Neural progenitor cell (in vitro differentiated cells): ENCODE measurements around the gene ZNF653. TPM values are rescaled to one million over a fixed set of nuclear protein-coding genes. Genes with fewer than 3 reads are reported as not detected.

Experiments used
- DNase-seq: peaks from one replicate; pipeline ENCODE4 v3.0.0-alpha.2; 2016; ENCODE audit warnings: low spot score
- H2AFZ ChIP-seq: fragments of 200-600 bp; sonication (generic); replicated peaks from 2 replicates; pipeline ENCODE4 v1.6.1; 2016; ENCODE audit warnings: antibody characterized with exemption
- H3F3A ChIP-seq: fragments of 200-600 bp; sonication (generic); 2 replicates; pipeline ENCODE4 v1.6.1; 2016; ENCODE audit warnings: antibody characterized with exemption, low read depth
- H3K27ac ChIP-seq: fragments of 200-600 bp; sonication (generic); 2 replicates; pipeline ENCODE4 v1.5.1; 2016; ENCODE audit warnings: mild to moderate bottlenecking
- H3K27me3 ChIP-seq: fragments of 200-600 bp; sonication (generic); 2 replicates; pipeline ENCODE4 v1.6.1; 2016; ENCODE audit warnings: mild to moderate bottlenecking, moderate library complexity
- H3K36me3 ChIP-seq: fragments of 200-600 bp; sonication (generic); 2 replicates; pipeline ENCODE4 v1.5.1; 2016
- H3K4me1 ChIP-seq: fragments of 200-600 bp; sonication (generic); 2 replicates; pipeline ENCODE4 v1.6.1; 2016; ENCODE audit warnings: mixed run types
- H3K4me2 ChIP-seq: fragments of 200-600 bp; sonication (generic); 2 replicates; pipeline ENCODE4 v1.6.1; 2016
- H3K4me3 ChIP-seq: fragments of 200-600 bp; sonication (generic); 2 replicates; pipeline ENCODE4 v1.5.1; 2016
- H3K79me2 ChIP-seq: fragments of 200-600 bp; sonication (generic); 2 replicates; pipeline ENCODE4 v1.6.1; 2016; ENCODE audit warnings: low read depth
- H3K9ac ChIP-seq: fragments of 200-600 bp; sonication (generic); 2 replicates; pipeline ENCODE4 v1.6.1; 2016
- H3K9me3 ChIP-seq: fragments of 200-600 bp; sonication (generic); 2 replicates; pipeline ENCODE4 v1.5.1; 2016; ENCODE audit warnings: low read depth
- H4K20me1 ChIP-seq: fragments of 200-600 bp; sonication (generic); 2 replicates; pipeline ENCODE4 v1.6.1; 2016; ENCODE audit warnings: low read depth
- H3K27ac Mint-ChIP-seq: 3 replicates; pipeline ENCODE4 v1.8.0; 2021; ENCODE audit warnings: mixed read lengths
- H3K27me3 Mint-ChIP-seq: 2 replicates; pipeline ENCODE4 v1.8.0; 2022; ENCODE audit warnings: low read depth, mild to moderate bottlenecking, inconsistent platforms, moderate library complexity, mixed read lengths; ENCODE audit not compliant: insufficient read depth
- H3K36me3 Mint-ChIP-seq: 3 replicates; pipeline ENCODE4 v1.8.0; 2021; ENCODE audit warnings: mixed read lengths
- H3K4me1 Mint-ChIP-seq: 3 replicates; pipeline ENCODE4 v1.8.0; 2021; ENCODE audit warnings: mixed read lengths
- H3K4me3 Mint-ChIP-seq: 3 replicates; pipeline ENCODE4 v1.8.0; 2021; ENCODE audit warnings: mild to moderate bottlenecking, moderate library complexity, mixed read lengths
- H3K9me3 Mint-ChIP-seq: 3 replicates; pipeline ENCODE4 v1.8.0; 2020; ENCODE audit warnings: mixed read lengths
- CTCF ChIP-seq: fragments of 200-600 bp; sonication (generic); IDR thresholded peaks from 2 replicates; pipeline ENCODE4 v1.5.1; 2017; ENCODE audit warnings: antibody characterized with exemption, mild to moderate bottlenecking
- EZH2 ChIP-seq: fragments of 200-600 bp; sonication (generic); IDR thresholded peaks from 2 replicates; pipeline ENCODE4 v1.6.1; 2017; ENCODE audit warnings: antibody characterized with exemption, mild to moderate bottlenecking, moderate library complexity
- EZH2phosphoT487 ChIP-seq: fragments of 200-600 bp; sonication (generic); IDR thresholded peaks from 2 replicates; pipeline ENCODE4 v1.6.1; 2017; ENCODE audit warnings: antibody characterized with exemption
- total RNA-seq: library from RNA; depleted of rRNA; stranded (reverse); fragments of >200 nt; gene quantifications from 2 replicates; pipeline ENCODE4 v1.2.3, GENCODE V29; 2015; ENCODE audit warnings: low replicate concordance

ZNF653 gene
- total RNA-seq, 1 donor from 2014 or later: 3.4 TPM

- Histone ChIP-seq H3K4me2 (peak overlapping the region; percentile 47), H2AFZ (no peak overlapping the region), H4K20me1 (no peaks in the 10 kb centered on the region), H3K4me1 (peaks cover 7% of the 10 kb centered on the region), H3K27ac (no peak overlapping the region), H3K9ac (no peak overlapping the region), H3K36me3 (no peaks in the 10 kb centered on the region), H3K79me2 (no peaks in the 10 kb centered on the region), H3F3A (peaks cover 6% of the 10 kb centered on the region), H3K9me3 (no peaks in the 10 kb centered on the region), H3K4me3 (no peak overlapping the region), H3K27me3 (no peaks in the 10 kb centered on the region)
- Mint-ChIP-seq H3K27ac (no peak overlapping the region), H3K4me1 (peaks cover 5% of the 10 kb centered on the region), H3K4me3 (no peak overlapping the region), H3K9me3 (no peaks in the 10 kb centered on the region), H3K36me3 (no peaks in the 10 kb centered on the region), H3K27me3 (peaks cover 5% of the 10 kb centered on the region)
- no peak for TF ChIP-seq CTCF
- no peak for TF ChIP-seq EZH2
- TF ChIP-seq EZH2phosphoT487: no peak
- DNase-seq: peak; percentile 54
Measured at GRCh38 chr19:11465600-11465999, 40.0 kb downstream of the ZNF653 start.

- no peak for DNase-seq
- Histone ChIP-seq H3K27me3 (no peaks in the 10 kb centered on the region), H3F3A (peaks cover 6% of the 10 kb centered on the region), H4K20me1 (no peaks in the 10 kb centered on the region), H3K4me3 (no peak overlapping the region), H2AFZ (no peak overlapping the region), H3K79me2 (no peaks in the 10 kb centered on the region), H3K9me3 (no peaks in the 10 kb centered on the region), H3K9ac (no peak overlapping the region), H3K27ac (no peak overlapping the region), H3K4me2 (no peak overlapping the region), H3K4me1 (peaks cover 7% of the 10 kb centered on the region), H3K36me3 (no peaks in the 10 kb centered on the region)
- H3K36me3 Mint-ChIP-seq: no peaks in the 10 kb centered on the region
- H3K4me1 Mint-ChIP-seq: peaks cover 5% of the 10 kb centered on the region
- TF ChIP-seq EZH2phosphoT487: no peak
- TF ChIP-seq EZH2: no peak
- no peak for TF ChIP-seq CTCF
- H3K9me3 Mint-ChIP-seq: no peaks in the 10 kb centered on the region
- H3K4me3 Mint-ChIP-seq: no peak overlapping the region
- peaks cover 3% of the 10 kb centered on the region for H3K27me3 Mint-ChIP-seq
- no peak overlapping the region for H3K27ac Mint-ChIP-seq
Measured at GRCh38 chr19:11464333-11465265, 41.0 kb downstream of the ZNF653 start.

GRCh38 chr19:11463391-11463790, 42.2 kb downstream of the ZNF653 start:
- Histone ChIP-seq H2AFZ (no peak overlapping the region), H3K4me1 (peaks cover 7% of the 10 kb centered on the region), H3F3A (peaks cover 6% of the 10 kb centered on the region), H3K4me2 (no peak overlapping the region), H3K9me3 (no peaks in the 10 kb centered on the region), H3K27ac (no peak overlapping the region), H3K79me2 (no peaks in the 10 kb centered on the region), H3K4me3 (no peak overlapping the region), H3K36me3 (no peaks in the 10 kb centered on the region), H4K20me1 (no peaks in the 10 kb centered on the region), H3K9ac (no peak overlapping the region), H3K27me3 (no peaks in the 10 kb centered on the region)
- TF ChIP-seq CTCF: no peak
- TF ChIP-seq EZH2: no peak
- TF ChIP-seq EZH2phosphoT487: no peak
- no peak for DNase-seq
- peak overlapping the region; percentile 33 for H3K27ac Mint-ChIP-seq
- H3K4me1 Mint-ChIP-seq: peaks cover 5% of the 10 kb centered on the region
- peaks cover under 1% of the 10 kb centered on the region for H3K27me3 Mint-ChIP-seq
- no peaks in the 10 kb centered on the region for H3K36me3 Mint-ChIP-seq
- H3K4me3 Mint-ChIP-seq: no peak overlapping the region
- H3K9me3 Mint-ChIP-seq: no peaks in the 10 kb centered on the region
